ENCODE data around the gene NUDC. TPM values are rescaled to one million over a fixed set of nuclear protein-coding genes. Genes with fewer than 3 reads are reported as not detected.

Gene NUDC
- total and polyA plus RNA-seq, 4 donors, result 25.6 to 119 (median 82.6) TPM

- Histone ChIP-seq H3K36me3 (ENCODE audit: control insufficient read depth, insufficient read depth, low read length) (peaks cover 34% of the 10 kb centered on the region), H3K9me3 (ENCODE audit: control insufficient read depth, insufficient read depth, low read length) (no peaks in the 10 kb centered on the region), H3K4me3 (ENCODE audit: low read depth, low read length) (no peak overlapping the region), H3K27ac (ENCODE audit: low read depth, low read length) (no peak overlapping the region), H3K4me1 (ENCODE audit: control insufficient read depth, insufficient read depth, low read length) (peaks cover 12% of the 10 kb centered on the region), H3K27me3 (ENCODE audit: control insufficient read depth, insufficient read depth, low read length) (no peaks in the 10 kb centered on the region)
- 100% methylated on average over 3 of the region's 3 CpGs for WGBS (ENCODE audit: insufficient coverage)
- no peak for DNase-seq (ENCODE audit: low read depth in 4 of 6, low spot score in 6 of 6)
These were observed 2.2 kb downstream of the NUDC start for GRCh38 chr1:26923711-26924110.

- Histone ChIP-seq H3K27ac (ENCODE audit: low read depth, low read length) (no peak overlapping the region), H3K4me1 (ENCODE audit: control insufficient read depth, insufficient read depth, low read length) (no peaks in the 10 kb centered on the region), H3K27me3 (ENCODE audit: control insufficient read depth, insufficient read depth, low read length) (no peaks in the 10 kb centered on the region), H3K9me3 (ENCODE audit: control insufficient read depth, insufficient read depth, low read length) (no peaks in the 10 kb centered on the region), H3K36me3 (ENCODE audit: control insufficient read depth, insufficient read depth, low read length) (peaks cover 29% of the 10 kb centered on the region), H3K4me3 (ENCODE audit: low read depth, low read length) (no peak overlapping the region)
- no CpG with 5 or more reads among the region's 3 CpGs for WGBS (ENCODE audit: insufficient coverage)
- DNase-seq (ENCODE audit: low read depth in 4 of 6, low spot score in 6 of 6), result no peak
These were observed 11.0 kb downstream of the NUDC start for GRCh38 chr1:26932531-26932930.

- DNase-seq (ENCODE audit: low read depth in 4 of 6, low spot score in 6 of 6), result no peak
- no peaks in the 10 kb centered on the region for H3K27me3 ChIP-seq (ENCODE audit: control insufficient read depth, insufficient read depth, low read length)
- H3K27ac ChIP-seq (ENCODE audit: low read depth, low read length), result no peak overlapping the region
- 86% methylated on average over 3 of the region's 6 CpGs for WGBS (ENCODE audit: insufficient coverage)
- H3K36me3 ChIP-seq (ENCODE audit: control insufficient read depth, insufficient read depth, low read length), result peaks cover 41% of the 10 kb centered on the region
- no peaks in the 10 kb centered on the region for H3K9me3 ChIP-seq (ENCODE audit: control insufficient read depth, insufficient read depth, low read length)
- no peak overlapping the region for H3K4me3 ChIP-seq (ENCODE audit: low read depth, low read length)
- no peaks in the 10 kb centered on the region for H3K4me1 ChIP-seq (ENCODE audit: control insufficient read depth, insufficient read depth, low read length)
These were observed 15.3 kb downstream of the NUDC start for GRCh38 chr1:26936823-26937222.

- 97% methylated on average over 4 of the region's 4 CpGs for WGBS (ENCODE audit: insufficient coverage)
- no peaks in the 10 kb centered on the region for H3K27me3 ChIP-seq (ENCODE audit: control insufficient read depth, insufficient read depth, low read length)
- H3K27ac ChIP-seq (ENCODE audit: low read depth, low read length), result no peak overlapping the region
- DNase-seq (ENCODE audit: low read depth in 4 of 6, low spot score in 6 of 6), result no peak
- no peak overlapping the region for H3K4me3 ChIP-seq (ENCODE audit: low read depth, low read length)
- peaks cover 50% of the 10 kb centered on the region for H3K36me3 ChIP-seq (ENCODE audit: control insufficient read depth, insufficient read depth, low read length)
- H3K9me3 ChIP-seq (ENCODE audit: control insufficient read depth, insufficient read depth, low read length), result no peaks in the 10 kb centered on the region
- no peaks in the 10 kb centered on the region for H3K4me1 ChIP-seq (ENCODE audit: control insufficient read depth, insufficient read depth, low read length)
These were observed 16.6 kb downstream of the NUDC start for GRCh38 chr1:26938004-26938658.

- 86% methylated on average over 1 of the region's 2 CpGs for WGBS (ENCODE audit: insufficient coverage)
- Histone ChIP-seq H3K4me1 (ENCODE audit: control insufficient read depth, insufficient read depth, low read length) (no peaks in the 10 kb centered on the region), H3K36me3 (ENCODE audit: control insufficient read depth, insufficient read depth, low read length) (peaks cover 52% of the 10 kb centered on the region), H3K27ac (ENCODE audit: low read depth, low read length) (no peak overlapping the region), H3K27me3 (ENCODE audit: control insufficient read depth, insufficient read depth, low read length) (no peaks in the 10 kb centered on the region), H3K4me3 (ENCODE audit: low read depth, low read length) (no peak overlapping the region), H3K9me3 (ENCODE audit: control insufficient read depth, insufficient read depth, low read length) (no peaks in the 10 kb centered on the region)
- no peak for DNase-seq (ENCODE audit: low read depth in 4 of 6, low spot score in 6 of 6)
These were observed 17.1 kb downstream of the NUDC start for GRCh38 chr1:26938659-26939025.

GRCh38 chr1:26941311-26941710 lies 19.8 kb downstream of the NUDC start:
- H3K4me1 ChIP-seq (ENCODE audit: control insufficient read depth, insufficient read depth, low read length), result no peaks in the 10 kb centered on the region
- no peaks in the 10 kb centered on the region for H3K27me3 ChIP-seq (ENCODE audit: control insufficient read depth, insufficient read depth, low read length)
- H3K27ac ChIP-seq (ENCODE audit: low read depth, low read length), result no peak overlapping the region
- H3K4me3 ChIP-seq (ENCODE audit: low read depth, low read length), result no peak overlapping the region
- no peak for DNase-seq (ENCODE audit: low read depth in 4 of 6, low spot score in 6 of 6)
- WGBS (ENCODE audit: insufficient coverage), result 93% methylated on average over 3 of the region's 10 CpGs
- no peaks in the 10 kb centered on the region for H3K9me3 ChIP-seq (ENCODE audit: control insufficient read depth, insufficient read depth, low read length)
- peaks cover 70% of the 10 kb centered on the region for H3K36me3 ChIP-seq (ENCODE audit: control insufficient read depth, insufficient read depth, low read length)

- DNase-seq (ENCODE audit: low read depth in 4 of 6, low spot score in 6 of 6), result no peak
- 96% methylated on average over 11 of the region's 12 CpGs for WGBS (ENCODE audit: insufficient coverage)
- H3K9me3 ChIP-seq (ENCODE audit: control insufficient read depth, insufficient read depth, low read length), result no peaks in the 10 kb centered on the region
- no peak overlapping the region for H3K4me3 ChIP-seq (ENCODE audit: low read depth, low read length)
- peaks cover 74% of the 10 kb centered on the region for H3K36me3 ChIP-seq (ENCODE audit: control insufficient read depth, insufficient read depth, low read length)
- no peak overlapping the region for H3K27ac ChIP-seq (ENCODE audit: low read depth, low read length)
- no peaks in the 10 kb centered on the region for H3K27me3 ChIP-seq (ENCODE audit: control insufficient read depth, insufficient read depth, low read length)
- no peaks in the 10 kb centered on the region for H3K4me1 ChIP-seq (ENCODE audit: control insufficient read depth, insufficient read depth, low read length)
These were observed 21.1 kb downstream of the NUDC start for GRCh38 chr1:26942656-26943055.

- 68% methylated on average over 2 of the region's 2 CpGs for WGBS (ENCODE audit: insufficient coverage)
- Histone ChIP-seq H3K4me1 (ENCODE audit: control insufficient read depth, insufficient read depth, low read length) (no peaks in the 10 kb centered on the region), H3K27ac (ENCODE audit: low read depth, low read length) (no peak overlapping the region), H3K27me3 (ENCODE audit: control insufficient read depth, insufficient read depth, low read length) (no peaks in the 10 kb centered on the region), H3K9me3 (ENCODE audit: control insufficient read depth, insufficient read depth, low read length) (no peaks in the 10 kb centered on the region), H3K36me3 (ENCODE audit: control insufficient read depth, insufficient read depth, low read length) (peaks cover 67% of the 10 kb centered on the region), H3K4me3 (ENCODE audit: low read depth, low read length) (no peak overlapping the region)
- DNase-seq (ENCODE audit: low read depth in 4 of 6, low spot score in 6 of 6), result no peak
These were observed 23.6 kb downstream of the NUDC start for GRCh38 chr1:26945138-26945537.

GRCh38 chr1:26945728-26946127 lies 24.2 kb downstream of the NUDC start:
- Histone ChIP-seq H3K27me3 (ENCODE audit: control insufficient read depth, insufficient read depth, low read length) (no peaks in the 10 kb centered on the region), H3K27ac (ENCODE audit: low read depth, low read length) (no peak overlapping the region), H3K36me3 (ENCODE audit: control insufficient read depth, insufficient read depth, low read length) (peaks cover 67% of the 10 kb centered on the region), H3K9me3 (ENCODE audit: control insufficient read depth, insufficient read depth, low read length) (no peaks in the 10 kb centered on the region), H3K4me1 (ENCODE audit: control insufficient read depth, insufficient read depth, low read length) (no peaks in the 10 kb centered on the region), H3K4me3 (ENCODE audit: low read depth, low read length) (no peak overlapping the region)
- DNase-seq (ENCODE audit: low read depth in 4 of 6, low spot score in 6 of 6), result no peak
- 63% methylated on average over 8 of the region's 8 CpGs for WGBS (ENCODE audit: insufficient coverage)

- no peaks in the 10 kb centered on the region for H3K9me3 ChIP-seq (ENCODE audit: control insufficient read depth, insufficient read depth, low read length)
- no peak for DNase-seq (ENCODE audit: low read depth in 4 of 6, low spot score in 6 of 6)
- H3K4me1 ChIP-seq (ENCODE audit: control insufficient read depth, insufficient read depth, low read length), result no peaks in the 10 kb centered on the region
- H3K27ac ChIP-seq (ENCODE audit: low read depth, low read length), result no peak overlapping the region
- H3K4me3 ChIP-seq (ENCODE audit: low read depth, low read length), result no peak overlapping the region
- H3K27me3 ChIP-seq (ENCODE audit: control insufficient read depth, insufficient read depth, low read length), result no peaks in the 10 kb centered on the region
- peaks cover 63% of the 10 kb centered on the region for H3K36me3 ChIP-seq (ENCODE audit: control insufficient read depth, insufficient read depth, low read length)
- 82% methylated on average over 4 of the region's 4 CpGs for WGBS (ENCODE audit: insufficient coverage)
These were observed 24.7 kb downstream of the NUDC start for GRCh38 chr1:26946270-26946669.
